HepG2 (cell line): Measurements from ENCODE around the gene NCR3LG1. TPM values are rescaled to one million over a fixed set of nuclear protein-coding genes. Genes with fewer than 3 reads are reported as not detected.

ENCODE experiments used
- ATAC-seq: fragments of 200-7000 bp; cut with Tn5 transposase; 3 replicates; pipeline ENCODE4 v1.9.1; 2020; ENCODE audit warnings: mild to moderate bottlenecking, moderate library complexity
- BruUV-seq: library from RNA; stranded (reverse); fragments of 400-500 nt; replicated peaks from 2 replicates; lab custom pipeline; 2021; lab: Mats Ljungman, UMichigan
- CTCF ChIA-PET: fragments of 300-600 bp; formaldehyde crosslinking; extraction: SDS; loops from one replicate; lab custom pipeline; 2021; ENCODE audit warnings: low total read pairs, inconsistent platforms, low intra/inter-chr PET ratio; lab: Yijun Ruan, JAX
- POLR2A ChIA-PET: fragments of 350-600 bp; sonication (Branson Sonifier 250); formaldehyde crosslinking; loops from one replicate; lab custom pipeline; 2020; ENCODE audit warnings: antibody characterized with exemption, inconsistent platforms; lab: Yijun Ruan, JAX
- DNase-seq: peaks from one replicate; pipeline ENCODE4 v3.0.0-alpha.2; 2015; ENCODE audit warnings: low spot score
- FAIRE-seq: peaks from 3 replicates; lab custom pipeline; 2011; peaks lifted over from hg19 to GRCh38; lab: Jason Lieb, UNC
- H2AFZ ChIP-seq: one replicate; pipeline ENCODE4 v1.6.1; 2011; ENCODE audit warnings: low read length, inconsistent platforms
- H3K27ac ChIP-seq: fragments of 300-600 bp; 3 replicates; pipeline ENCODE4 v1.8.0; 2011; ENCODE audit warnings: mixed run types, mild to moderate bottlenecking, mixed read lengths, low read length, inconsistent platforms; ENCODE audit not compliant: insufficient read depth; ENCODE audit errors: extremely low read length
- H3K27me3 ChIP-seq, 2 experiments: fragments of 200-600 bp in 1 of 2; 2 replicates in 1 of 2; 3 replicates in 1 of 2; pipeline versions ENCODE4 v1.6.0 to v1.8.0; 2011; ENCODE audit warnings: low read length in 2 of 2, mild to moderate bottlenecking in 2 of 2, moderate library complexity in 2 of 2, inconsistent platforms in 1 of 2; ENCODE audit not compliant: insufficient read depth in 2 of 2, control insufficient read depth in 1 of 2
- H3K36me3 ChIP-seq, 2 experiments: fragments of 200-600 bp in 1 of 2; replicated peaks in 1 of 2; 2 replicates in 1 of 2; 3 replicates in 1 of 2; pipeline versions ENCODE4 v1.5.1 to v1.8.0; 2011; ENCODE audit warnings: low read length in 2 of 2, inconsistent platforms in 1 of 2; ENCODE audit not compliant: insufficient read depth in 2 of 2, control insufficient read depth in 1 of 2
- H3K4me1 ChIP-seq: 2 replicates; pipeline ENCODE4 v1.5.1; 2012; ENCODE audit warnings: low read length, inconsistent platforms; ENCODE audit not compliant: insufficient read depth
- H3K4me2 ChIP-seq: 2 replicates; pipeline ENCODE4 v1.6.0; 2011; ENCODE audit warnings: low read depth, low read length, inconsistent platforms
- H3K4me3 ChIP-seq, 3 experiments: fragments of 200-600 bp in 1 of 3; sonication (generic), shearing (Covaris generic) in 1 of 3; replicated peaks in 1 of 3; 2 replicates each; pipeline ENCODE4 v1.5.1; 2011 to 2016; ENCODE audit warnings: low read length in 3 of 3, inconsistent platforms in 2 of 3, low read depth in 2 of 3, mild to moderate bottlenecking in 2 of 3, control low read depth in 1 of 3, mixed read lengths in 1 of 3; ENCODE audit not compliant: insufficient read depth in 1 of 3
- H3K79me2 ChIP-seq: one replicate; pipeline ENCODE4 v1.6.1; 2011; ENCODE audit warnings: low read length, inconsistent platforms; ENCODE audit not compliant: insufficient read depth
- H3K9ac ChIP-seq: 2 replicates; pipeline ENCODE4 v1.6.0; 2011; ENCODE audit warnings: mild to moderate bottlenecking, low read depth, low read length, inconsistent platforms; ENCODE audit not compliant: insufficient read depth
- H3K9me3 ChIP-seq: 2 replicates; pipeline ENCODE4 v1.5.1; 2012; ENCODE audit warnings: mild to moderate bottlenecking, low read length
- H4K20me1 ChIP-seq: 2 replicates; pipeline ENCODE4 v1.6.0; 2011; ENCODE audit warnings: inconsistent platforms, mild to moderate bottlenecking, low read length, moderate library complexity; ENCODE audit not compliant: insufficient read depth
- CHD2 ChIP-seq: IDR thresholded peaks from 2 replicates; pipeline ENCODE4 v1.6.1; 2011; ENCODE audit warnings: low read depth, low read length, improper control_type of control experiment
- POLR2G ChIP-seq: fragments of 200-400 bp; formaldehyde crosslinking; IDR thresholded peaks from 2 replicates; pipeline ENCODE4 v1.6.1; 2018; ENCODE audit warnings: mild to moderate bottlenecking, low read depth, low read length, moderate library complexity
- RAD21 ChIP-seq: fragments of 450-650 bp; formaldehyde crosslinking; IDR thresholded peaks from 2 replicates; pipeline ENCODE4 v1.5.0; 2020; ENCODE audit warnings: mild to moderate bottlenecking
- RFX3 ChIP-seq: IDR thresholded peaks from 2 replicates; pipeline ENCODE4 v1.6.1; 2016; ENCODE audit warnings: missing biosample characterization, missing genetic modification reagents
- SAP130 ChIP-seq: IDR thresholded peaks from 2 replicates; pipeline ENCODE4 v1.6.1; 2016; ENCODE audit warnings: low read depth
- TBX2 ChIP-seq: sonication (generic); formaldehyde crosslinking; IDR thresholded peaks from 2 replicates; pipeline ENCODE4 v1.5.0; 2020; ENCODE audit warnings: missing genetic modification reagents, mild to moderate bottlenecking, borderline replicate concordance
- ZNF782 ChIP-seq: sonication (generic); formaldehyde crosslinking; IDR thresholded peaks from 2 replicates; pipeline ENCODE4 v1.4.0; 2020; ENCODE audit warnings: missing genetic modification reagents, mild to moderate bottlenecking, borderline replicate concordance
- ZSCAN30 ChIP-seq: sonication (generic); formaldehyde crosslinking; IDR thresholded peaks from 2 replicates; pipeline ENCODE4 v1.5.0; 2020; ENCODE audit warnings: mild to moderate bottlenecking, missing genetic modification reagents
- WGBS: methylation state at CpG from one replicate; pipeline ENCODE4 v1.1.6; 2017; ENCODE audit warnings: low lambda C conversion rate; 5-methylcytosine and 5-hydroxymethylcytosine counted together
- in situ Hi-C: cut with HindIII; loops from 2 replicates; pipeline ENCODE4 v1.10.0; 2017; ENCODE audit warnings: low pct_unique_long_range_greater_than_20kb; ENCODE audit not compliant: extremely low pct_ligation_motif_present
- intact Hi-C: fragments of 100-400 bp; cut with micrococcal nuclease; formaldehyde crosslinking; loops from one replicate; pipeline ENCODE4 v1.10.0; 2022; ENCODE audit not compliant: unreplicated experiment
- polyA plus RNA-seq, 8 experiments: library from polyadenylated mRNA; depleted of rRNA in 3 of 8; stranded (reverse) in 7 of 8; unstranded in 1 of 8; fragments of >200 nt; fragmentation: Illumina TruSeq in 4 of 8; extraction: Trizol in 4 of 8; gene quantifications; 2 replicates each; pipeline versions ENCODE4 v1.2.1 to v1.2.3, GENCODE V29; 2011 to 2016; ENCODE audit warnings: low read depth in 4 of 8, missing spikeins in 1 of 8, mixed read lengths in 1 of 8; ENCODE audit not compliant: insufficient read depth in 1 of 8
- total RNA-seq, 5 experiments: library from RNA; depleted of rRNA; stranded (reverse); fragments of >200 nt; fragmentation: Illumina TruSeq; extraction: Trizol; gene quantifications; 2 replicates each; pipeline ENCODE4 v1.2.3, GENCODE V29; 2016; ENCODE audit warnings: low read depth in 1 of 5
- TF ChIP-seq, protein P1 (sequence below): IDR thresholded peaks from 2 replicates; pipeline ENCODE4 v1.6.1; 2016; ENCODE audit warnings: missing genetic modification reagents, missing compliant biosample characterization
- TF ChIP-seq, protein P2 (sequence below): sonication (generic); formaldehyde crosslinking; IDR thresholded peaks from 2 replicates; pipeline ENCODE4 v1.5.0; 2020; ENCODE audit warnings: mild to moderate bottlenecking, missing genetic modification reagents, borderline replicate concordance
- TF ChIP-seq, protein P3 (sequence below): sonication (generic); formaldehyde crosslinking; IDR thresholded peaks from 2 replicates; pipeline ENCODE4 v1.5.0; 2020; ENCODE audit warnings: missing genetic modification reagents, mild to moderate bottlenecking, borderline replicate concordance
- TF ChIP-seq, protein P4 (sequence below): sonication (generic); formaldehyde crosslinking; IDR thresholded peaks from 2 replicates; pipeline ENCODE4 v1.4.0; 2020; ENCODE audit warnings: missing genetic modification reagents

NCR3LG1 gene
- total and polyA plus RNA-seq, 2 of the 13 experiments (the other 11 are each of a cell fraction or from before 2014, with no cell fraction given), result 16.1 to 25.1 TPM

DNA sequence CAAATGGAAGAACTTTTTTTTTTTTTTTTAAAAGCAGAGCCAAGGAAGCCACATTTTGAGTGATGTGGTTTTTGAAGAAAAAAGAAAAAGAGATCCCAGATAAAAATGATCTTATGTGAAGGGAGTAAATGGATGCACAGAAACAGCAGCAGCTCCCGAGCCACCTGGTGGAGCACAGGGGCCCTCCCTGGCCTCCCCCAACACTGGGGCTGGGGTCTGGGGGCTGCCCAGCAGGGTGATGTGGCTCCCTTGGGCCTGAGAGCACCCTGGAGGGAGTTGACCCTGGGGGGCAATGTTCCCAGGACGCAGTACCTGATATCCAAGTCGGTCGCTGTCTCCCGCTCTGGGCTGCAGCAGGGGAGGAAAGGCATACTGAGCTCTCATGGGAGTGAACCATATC lies 63.4 kb downstream of the NCR3LG1 start:
- H4K20me1 ChIP-seq, result no peaks in the 10 kb centered on the region
- intact Hi-C loops (no loop called here), in situ Hi-C loops (no loop called here)
- H3K27ac ChIP-seq, result no peak overlapping the region
- no peak overlapping the region for H2AFZ ChIP-seq
- H3K4me3 ChIP-seq, result no peak overlapping the region
- POLR2A ChIA-PET, result no interaction called here
- DNase-seq (no peak), ATAC-seq (no peak), FAIRE-seq (no peak)
- no peaks in the 10 kb centered on the region for H3K79me2 ChIP-seq
- H3K27me3 ChIP-seq, result peaks cover 0 to 7% of the 10 kb centered on the region in 2 experiments; a peak in 2 of 5 replicates
- H3K36me3 ChIP-seq, result no peaks in the 10 kb centered on the region
- CTCF ChIA-PET, result no interaction called here
- H3K9me3 ChIP-seq, result no peaks in the 10 kb centered on the region
- BruUV-seq, result no TSS peak
- no peak overlapping the region for H3K9ac ChIP-seq
- WGBS, result 40% methylated on average over 1 of the region's 5 CpGs
- H3K4me1 ChIP-seq, result peaks cover 10% of the 10 kb centered on the region
- no peak overlapping the region for H3K4me2 ChIP-seq
- TF ChIP-seq, protein P1, sequence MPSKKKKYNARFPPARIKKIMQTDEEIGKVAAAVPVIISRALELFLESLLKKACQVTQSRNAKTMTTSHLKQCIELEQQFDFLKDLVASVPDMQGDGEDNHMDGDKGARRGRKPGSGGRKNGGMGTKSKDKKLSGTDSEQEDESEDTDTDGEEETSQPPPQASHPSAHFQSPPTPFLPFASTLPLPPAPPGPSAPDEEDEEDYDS (CRISPR knock-in tag), result no peak
- TF ChIP-seq, protein P2, sequence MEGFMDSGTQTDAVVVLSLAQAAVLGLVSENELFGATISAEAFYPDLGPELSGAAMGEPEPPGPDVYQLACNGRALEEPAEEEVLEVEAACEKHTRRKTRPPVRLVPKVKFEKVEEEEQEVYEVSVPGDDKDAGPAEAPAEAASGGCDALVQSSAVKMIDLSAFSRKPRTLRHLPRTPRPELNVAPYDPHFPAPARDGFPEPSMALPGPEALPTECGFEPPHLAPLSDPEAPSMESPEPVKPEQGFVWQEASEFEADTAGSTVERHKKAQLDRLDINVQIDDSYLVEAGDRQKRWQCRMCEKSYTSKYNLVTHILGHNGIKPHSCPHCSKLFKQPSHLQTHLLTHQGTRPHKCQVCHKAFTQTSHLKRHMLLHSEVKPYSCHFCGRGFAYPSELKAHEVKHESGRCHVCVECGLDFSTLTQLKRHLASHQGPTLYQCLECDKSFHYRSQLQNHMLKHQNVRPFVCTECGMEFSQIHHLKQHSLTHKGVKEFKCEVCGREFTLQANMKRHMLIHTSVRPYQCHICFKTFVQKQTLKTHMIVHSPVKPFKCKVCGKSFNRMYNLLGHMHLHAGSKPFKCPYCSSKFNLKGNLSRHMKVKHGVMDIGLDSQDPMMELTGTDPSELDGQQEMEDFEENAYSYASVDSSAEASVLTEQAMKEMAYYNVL (CRISPR knock-in tag), result no peak
- TF ChIP-seq ZNF782 (CRISPR knock-in tag), result no peak
- no peak for TF ChIP-seq CHD2
- no peak for TF ChIP-seq TBX2 (CRISPR knock-in tag)
- TF ChIP-seq, protein P3, sequence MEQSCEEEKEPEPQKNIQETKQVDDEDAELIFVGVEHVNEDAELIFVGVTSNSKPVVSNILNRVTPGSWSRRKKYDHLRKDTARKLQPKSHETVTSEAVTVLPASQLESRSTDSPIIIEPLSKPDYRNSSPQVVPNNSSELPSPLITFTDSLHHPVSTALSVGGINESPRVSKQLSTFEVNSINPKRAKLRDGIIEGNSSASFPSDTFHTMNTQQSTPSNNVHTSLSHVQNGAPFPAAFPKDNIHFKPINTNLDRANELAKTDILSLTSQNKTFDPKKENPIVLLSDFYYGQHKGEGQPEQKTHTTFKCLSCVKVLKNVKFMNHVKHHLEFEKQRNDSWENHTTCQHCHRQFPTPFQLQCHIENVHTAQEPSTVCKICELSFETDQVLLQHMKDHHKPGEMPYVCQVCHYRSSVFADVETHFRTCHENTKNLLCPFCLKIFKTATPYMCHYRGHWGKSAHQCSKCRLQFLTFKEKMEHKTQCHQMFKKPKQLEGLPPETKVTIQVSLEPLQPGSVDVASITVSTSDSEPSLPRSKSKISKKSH, result no peak
- TF ChIP-seq RAD21 (CRISPR knock-in tag), result no peak
- TF ChIP-seq RFX3, result no peak
- no peak for TF ChIP-seq POLR2G
- TF ChIP-seq SAP130 (CRISPR knock-in tag), result no peak
- no peak for TF ChIP-seq ZSCAN30 (CRISPR knock-in tag)
- TF ChIP-seq, protein P4, sequence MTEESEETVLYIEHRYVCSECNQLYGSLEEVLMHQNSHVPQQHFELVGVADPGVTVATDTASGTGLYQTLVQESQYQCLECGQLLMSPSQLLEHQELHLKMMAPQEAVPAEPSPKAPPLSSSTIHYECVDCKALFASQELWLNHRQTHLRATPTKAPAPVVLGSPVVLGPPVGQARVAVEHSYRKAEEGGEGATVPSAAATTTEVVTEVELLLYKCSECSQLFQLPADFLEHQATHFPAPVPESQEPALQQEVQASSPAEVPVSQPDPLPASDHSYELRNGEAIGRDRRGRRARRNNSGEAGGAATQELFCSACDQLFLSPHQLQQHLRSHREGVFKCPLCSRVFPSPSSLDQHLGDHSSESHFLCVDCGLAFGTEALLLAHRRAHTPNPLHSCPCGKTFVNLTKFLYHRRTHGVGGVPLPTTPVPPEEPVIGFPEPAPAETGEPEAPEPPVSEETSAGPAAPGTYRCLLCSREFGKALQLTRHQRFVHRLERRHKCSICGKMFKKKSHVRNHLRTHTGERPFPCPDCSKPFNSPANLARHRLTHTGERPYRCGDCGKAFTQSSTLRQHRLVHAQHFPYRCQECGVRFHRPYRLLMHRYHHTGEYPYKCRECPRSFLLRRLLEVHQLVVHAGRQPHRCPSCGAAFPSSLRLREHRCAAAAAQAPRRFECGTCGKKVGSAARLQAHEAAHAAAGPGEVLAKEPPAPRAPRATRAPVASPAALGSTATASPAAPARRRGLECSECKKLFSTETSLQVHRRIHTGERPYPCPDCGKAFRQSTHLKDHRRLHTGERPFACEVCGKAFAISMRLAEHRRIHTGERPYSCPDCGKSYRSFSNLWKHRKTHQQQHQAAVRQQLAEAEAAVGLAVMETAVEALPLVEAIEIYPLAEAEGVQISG, result no peak
